Spleen (tissue), 11 donors: Measurements from ENCODE around the gene ATP5PO. TPM values are rescaled to one million over a fixed set of nuclear protein-coding genes. Genes with fewer than 3 reads are reported as not detected.

ENCODE experiments used
- DNase-seq: peaks from one replicate; pipeline ENCODE4 v3.0.0-alpha.2; 2020
- H3K27ac ChIP-seq, 8 donors: fragments of 200-600 bp; sonication (generic) in 7 of 8; 1 replicate in 4 of 8; 2 replicates in 4 of 8; pipeline versions ENCODE4 v1.5.0 to v1.8.0; 2016 to 2021; ENCODE audit warnings: inconsistent platforms in 4 of 8, mild to moderate bottlenecking in 4 of 8, moderate library complexity in 1 of 8
- H3K27me3 ChIP-seq, 7 donors: fragments of 200-600 bp; sonication (generic) in 6 of 7; replicated peaks in 1 of 7; 1 replicate in 4 of 7; 2 replicates in 3 of 7; pipeline versions ENCODE4 v1.5.0 to v1.8.0; 2016 to 2021; ENCODE audit warnings: inconsistent platforms in 3 of 7, mild to moderate bottlenecking in 1 of 7
- H3K36me3 ChIP-seq, 6 donors: fragments of 200-600 bp; sonication (generic) in 5 of 6; 1 replicate in 4 of 6; 2 replicates in 2 of 6; pipeline versions ENCODE4 v1.5.0 to v1.8.0; 2016 to 2021; ENCODE audit warnings: inconsistent platforms in 2 of 6
- H3K4me1 ChIP-seq, 6 donors: fragments of 200-600 bp; sonication (generic) in 5 of 6; 1 replicate in 3 of 6; 2 replicates in 3 of 6; pipeline versions ENCODE4 v1.5.0 to v1.8.0; 2016 to 2021; ENCODE audit warnings: inconsistent platforms in 3 of 6
- H3K4me3 ChIP-seq, 8 donors: fragments of 200-600 bp; sonication (generic) in 7 of 8; 1 replicate in 4 of 8; 2 replicates in 4 of 8; pipeline versions ENCODE4 v1.5.0 to v1.8.0; 2016 to 2021; ENCODE audit warnings: inconsistent platforms in 4 of 8, mild to moderate bottlenecking in 4 of 8, moderate library complexity in 2 of 8
- H3K9me3 ChIP-seq, 8 donors: fragments of 200-600 bp; sonication (generic) in 7 of 8; 1 replicate in 4 of 8; 2 replicates in 4 of 8; pipeline versions ENCODE4 v1.5.0 to v1.8.0; 2016 to 2021; ENCODE audit warnings: inconsistent platforms in 4 of 8
- CTCF ChIP-seq, 11 experiments: fragments of 200-600 bp in 7 of 11; fragments of 450-650 bp in 4 of 11; sonication (generic) in 4 of 11; IDR thresholded peaks in 8 of 11; conservative IDR thresholded peaks in 3 of 11; 1 replicate in 7 of 11; 2 replicates in 4 of 11; pipeline versions ENCODE4 v1.4.0 to v1.8.0; 2016 to 2021; ENCODE audit warnings: antibody characterized with exemption in 11 of 11, inconsistent platforms in 4 of 11, mild to moderate bottlenecking in 1 of 11
- POLR2A ChIP-seq, 3 donors: fragments of 450-650 bp; IDR thresholded peaks; one replicate each; pipeline ENCODE4 v1.5.1; 2017; ENCODE audit warnings: antibody characterized with exemption in 3 of 3, mild to moderate bottlenecking in 1 of 3
- POLR2AphosphoS5 ChIP-seq, 3 donors: sonication (generic); formaldehyde crosslinking; IDR thresholded peaks; one replicate each; pipeline ENCODE4 v1.5.1; 2017; ENCODE audit warnings: antibody characterized with exemption in 3 of 3
- WGBS, 5 donors: extraction: QIAGEN DNeasy Blood & Tissue Kit in 3 of 5; methylation state at CpG; one replicate each; pipeline versions ENCODE4 v1.1.5 to v1.1.7; 2013 to 2018; 5-methylcytosine and 5-hydroxymethylcytosine counted together
- intact Hi-C: fragments of 100-400 bp; cut with DNase I; formaldehyde crosslinking; loops from one replicate; pipeline ENCODE4 v1.15.0; 2023; ENCODE audit warnings: low total_unique reads
- polyA plus RNA-seq, 3 donors: library from polyadenylated mRNA; stranded (reverse); fragments of 200-250 nt; gene quantifications; one replicate each; pipeline ENCODE4 v1.2.1, GENCODE V29; 2013
- total RNA-seq, 7 donors: library from RNA; depleted of rRNA in 3 of 7; stranded (reverse); fragments of >200 nt in 3 of 7; fragmentation: NEBNext Ultra II Directional in 4 of 7; extraction: Animal tissue kit (Norgen Biotek cat#: 25700) in 4 of 7; gene quantifications; one replicate each; pipeline versions ENCODE4 v1.1.0 to v1.2.1, GENCODE V29; 2016 to 2021
- donor health status: healthy with polysubstance abuse.
- donor health status: DM: no; HTN: no; CAD: no; lungs with moderate emphysema.
- donor health status: DM: no; HTN: no; CAD: no.
- donor health status: Bipolar disorder and iron deficiency.
- donor health status: healthy.
- donor health status: DM: no; HTN: no; CAD: no.
- donor health status: DM: yes; HTN: yes; CAD: no.

Gene ATP5PO
- total and polyA plus RNA-seq, 10 donors: 97.6 to 286 (median 127) TPM

- H3K4me3 ChIP-seq: no peak overlapping the region
- no peaks in the 10 kb centered on the region for H3K36me3 ChIP-seq
- no peak overlapping the region for H3K27ac ChIP-seq
- no peak for DNase-seq
- intact Hi-C loops: no loop called here
- 73 to 94% (median 92%) methylated on average over 2 of the region's 2 CpGs for WGBS, 5 donors
- H3K4me1 ChIP-seq: peaks cover 0 to 32% (median 18%) of the 10 kb centered on the region in 6 donors
- no peaks in the 10 kb centered on the region for H3K27me3 ChIP-seq
- TF ChIP-seq CTCF (IDR thresholded peaks at IDR 0.05 in 8 of 11, conservative IDR thresholded peaks at IDR 0.05 in 3 of 11) (no peak), POLR2A (IDR thresholded peaks at IDR 0.05) (no peak), POLR2AphosphoS5 (IDR thresholded peaks at IDR 0.05) (no peak)
- no peaks in the 10 kb centered on the region for H3K9me3 ChIP-seq
Measured at GRCh38 chr21:33943293-33943692, 27.7 kb upstream of the ATP5PO start.

GRCh38 chr21:33942426-33942825, 26.8 kb upstream of the ATP5PO start:
- H3K36me3 ChIP-seq: no peaks in the 10 kb centered on the region
- no peak overlapping the region for H3K27ac ChIP-seq
- peaks cover 0 to 32% (median 17%) of the 10 kb centered on the region in 6 donors for H3K4me1 ChIP-seq
- no peaks in the 10 kb centered on the region for H3K9me3 ChIP-seq
- intact Hi-C loops: no loop called here
- TF ChIP-seq CTCF (IDR thresholded peaks at IDR 0.05 in 8 of 11, conservative IDR thresholded peaks at IDR 0.05 in 3 of 11): no peak
- no peak for TF ChIP-seq POLR2A (IDR thresholded peaks at IDR 0.05)
- TF ChIP-seq POLR2AphosphoS5 (IDR thresholded peaks at IDR 0.05): no peak
- no peak for DNase-seq
- no peaks in the 10 kb centered on the region for H3K27me3 ChIP-seq
- H3K4me3 ChIP-seq: no peak overlapping the region

- Histone ChIP-seq H3K27ac (no peak overlapping the region), H3K27me3 (no peaks in the 10 kb centered on the region), H3K4me1 (peaks cover 0 to 32% (median 22%) of the 10 kb centered on the region in 6 donors), H3K36me3 (no peaks in the 10 kb centered on the region), H3K9me3 (no peaks in the 10 kb centered on the region), H3K4me3 (no peak overlapping the region)
- no peak for DNase-seq
- 81 to 89% (median 85%) methylated on average over 5 of the region's 5 CpGs for WGBS, 5 donors
- TF ChIP-seq POLR2AphosphoS5 (IDR thresholded peaks at IDR 0.05): no peak
- no peak for TF ChIP-seq POLR2A (IDR thresholded peaks at IDR 0.05)
- TF ChIP-seq CTCF (IDR thresholded peaks at IDR 0.05 in 8 of 11, conservative IDR thresholded peaks at IDR 0.05 in 3 of 11): no peak
- intact Hi-C loops: no loop called here
Measured at GRCh38 chr21:33940881-33941245, 25.3 kb upstream of the ATP5PO start.

- H3K4me3 ChIP-seq: no peak overlapping the region
- H3K36me3 ChIP-seq: no peaks in the 10 kb centered on the region
- no peak for TF ChIP-seq POLR2A (IDR thresholded peaks at IDR 0.05)
- no peak for DNase-seq
- no peaks in the 10 kb centered on the region for H3K9me3 ChIP-seq
- intact Hi-C loops: no loop called here
- no peak overlapping the region for H3K27ac ChIP-seq
- peaks cover 0 to 35% (median 23%) of the 10 kb centered on the region in 6 donors for H3K4me1 ChIP-seq
- H3K27me3 ChIP-seq: no peaks in the 10 kb centered on the region
- 70 to 80% (median 72%) methylated on average over 15 of the region's 15 CpGs for WGBS, 5 donors
Measured at GRCh38 chr21:33940164-33940880, 24.7 kb upstream of the ATP5PO start.
